ENCODE results near the gene SNHG17.
"Not testable (repeated sequence)": the region's sequence is repeated elsewhere in the genome, so short reads cannot be mapped to it uniquely, and the experiment has no call there.

The SNHG17 gene

GRCh38 chr20:38447251-38447661, 12.1 kb upstream of the SNHG17 start:
- no peak for FAIRE-seq

- FAIRE-seq, result no peak
Observed at GRCh38 chr20:38446441-38447209, 11.5 kb upstream of the SNHG17 start.

GRCh38 chr20:38445901-38446425, 10.8 kb upstream of the SNHG17 start:
- FAIRE-seq, result no peak

GRCh38 chr20:38445381-38445796, 10.3 kb upstream of the SNHG17 start:
- FAIRE-seq, result no peak

- FAIRE-seq, result no peak
Observed at GRCh38 chr20:38441916-38442315, 6.8 kb upstream of the SNHG17 start.

GRCh38 chr20:38441110-38441509, 6.0 kb upstream of the SNHG17 start:
- not testable (repeated sequence) for FAIRE-seq

- no peak for FAIRE-seq
Observed at GRCh38 chr20:38437796-38438195, 2.7 kb upstream of the SNHG17 start.

- FAIRE-seq, result no peak
Observed at GRCh38 chr20:38435555-38435939, 419 bp upstream of the SNHG17 start.

GRCh38 chr20:38434301-38434741, 807 bp downstream of the SNHG17 start:
- no peak for FAIRE-seq

GRCh38 chr20:38433304-38433972, 1.7 kb downstream of the SNHG17 start:
- no peak for FAIRE-seq

GRCh38 chr20:38432870-38433269, 2.3 kb downstream of the SNHG17 start:
- not testable (repeated sequence) for FAIRE-seq

GRCh38 chr20:38432292-38432691, 2.8 kb downstream of the SNHG17 start:
- no peak for FAIRE-seq

- no peak for FAIRE-seq
Observed at GRCh38 chr20:38430679-38431325, 4.3 kb downstream of the SNHG17 start.

- no peak for FAIRE-seq
Observed at GRCh38 chr20:38429301-38429700, 5.8 kb downstream of the SNHG17 start.

- no peak for FAIRE-seq
Observed at GRCh38 chr20:38428800-38429199, 6.3 kb downstream of the SNHG17 start.

GRCh38 chr20:38427655-38428023, 7.5 kb downstream of the SNHG17 start:
- no peak for FAIRE-seq

GRCh38 chr20:38426006-38426897, 8.9 kb downstream of the SNHG17 start:
- FAIRE-seq, result no peak

GRCh38 chr20:38424401-38424800, 10.7 kb downstream of the SNHG17 start:
- no peak for FAIRE-seq

- FAIRE-seq, result no peak
Observed at GRCh38 chr20:38423541-38423940, 11.6 kb downstream of the SNHG17 start.

- FAIRE-seq, result no peak
Observed at GRCh38 chr20:38421915-38422314, 13.2 kb downstream of the SNHG17 start.

- FAIRE-seq, result no peak
Observed at GRCh38 chr20:38420388-38421085, 14.6 kb downstream of the SNHG17 start.
